Measurements from ENCODE around the gene NXPH2. TPM values are rescaled to one million over a fixed set of nuclear protein-coding genes. Genes with fewer than 3 reads are reported as not detected.

The NXPH2 gene
- total RNA-seq, 1 donor, result not detected

DNA sequence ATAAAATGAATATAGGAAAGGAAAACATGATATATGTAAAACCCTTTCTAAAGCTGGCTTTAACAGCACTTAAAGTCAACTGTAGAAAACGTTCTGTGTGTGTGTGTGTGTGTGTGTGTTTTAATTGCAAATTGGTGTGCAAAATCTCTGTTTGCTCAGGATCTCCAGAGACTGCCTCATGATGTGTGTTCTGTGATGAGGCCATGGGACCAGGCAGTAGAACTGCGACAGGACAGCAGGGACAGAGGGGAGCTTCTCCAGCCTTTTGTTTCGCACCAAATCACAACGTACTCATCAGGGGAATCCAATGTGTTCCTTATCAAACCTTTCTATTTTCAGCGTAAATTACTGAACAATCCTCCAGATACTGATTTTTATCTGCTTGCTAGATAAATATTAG lies 66.7 kb downstream of the NXPH2 start:
- Histone ChIP-seq H3K27me3 (ENCODE audit: insufficient read depth, low read length) (no peaks in the 10 kb centered on the region), H3K4me3 (ENCODE audit: insufficient read depth, low read length) (no peak overlapping the region), H4K20me1 (ENCODE audit: insufficient read depth, low read length) (no peaks in the 10 kb centered on the region), H2AFZ (ENCODE audit: low read length) (no peak overlapping the region), H3K79me2 (ENCODE audit: insufficient read depth, low read length) (no peaks in the 10 kb centered on the region), H3K4me1 (ENCODE audit: insufficient read depth, low read length) (peaks cover 9% of the 10 kb centered on the region), H3K4me2 (ENCODE audit: insufficient read depth, low read length) (no peak overlapping the region), H3K9me3 (ENCODE audit: low read depth, low read length) (no peaks in the 10 kb centered on the region), H3K36me3 (ENCODE audit: insufficient read depth, low read length) (no peaks in the 10 kb centered on the region), H3K27ac (ENCODE audit: low read depth, low read length) (no peak overlapping the region)
- no peak for DNase-seq (ENCODE audit: insufficient read length, low spot score, missing footprints)
- TF ChIP-seq, protein P1, sequence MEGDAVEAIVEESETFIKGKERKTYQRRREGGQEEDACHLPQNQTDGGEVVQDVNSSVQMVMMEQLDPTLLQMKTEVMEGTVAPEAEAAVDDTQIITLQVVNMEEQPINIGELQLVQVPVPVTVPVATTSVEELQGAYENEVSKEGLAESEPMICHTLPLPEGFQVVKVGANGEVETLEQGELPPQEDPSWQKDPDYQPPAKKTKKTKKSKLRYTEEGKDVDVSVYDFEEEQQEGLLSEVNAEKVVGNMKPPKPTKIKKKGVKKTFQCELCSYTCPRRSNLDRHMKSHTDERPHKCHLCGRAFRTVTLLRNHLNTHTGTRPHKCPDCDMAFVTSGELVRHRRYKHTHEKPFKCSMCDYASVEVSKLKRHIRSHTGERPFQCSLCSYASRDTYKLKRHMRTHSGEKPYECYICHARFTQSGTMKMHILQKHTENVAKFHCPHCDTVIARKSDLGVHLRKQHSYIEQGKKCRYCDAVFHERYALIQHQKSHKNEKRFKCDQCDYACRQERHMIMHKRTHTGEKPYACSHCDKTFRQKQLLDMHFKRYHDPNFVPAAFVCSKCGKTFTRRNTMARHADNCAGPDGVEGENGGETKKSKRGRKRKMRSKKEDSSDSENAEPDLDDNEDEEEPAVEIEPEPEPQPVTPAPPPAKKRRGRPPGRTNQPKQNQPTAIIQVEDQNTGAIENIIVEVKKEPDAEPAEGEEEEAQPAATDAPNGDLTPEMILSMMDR (IDR thresholded peaks at IDR 0.05; ENCODE audit: extremely low read depth, low read depth, low read length), result no peak

GRCh38 chr2:138713069-138713496 lies 67.1 kb downstream of the NXPH2 start:
- Histone ChIP-seq H3K9me3 (ENCODE audit: low read depth, low read length) (no peaks in the 10 kb centered on the region), H3K27ac (ENCODE audit: low read depth, low read length) (no peak overlapping the region), H3K4me1 (ENCODE audit: insufficient read depth, low read length) (peaks cover 13% of the 10 kb centered on the region), H3K79me2 (ENCODE audit: insufficient read depth, low read length) (no peaks in the 10 kb centered on the region), H2AFZ (ENCODE audit: low read length) (no peak overlapping the region), H4K20me1 (ENCODE audit: insufficient read depth, low read length) (no peaks in the 10 kb centered on the region), H3K36me3 (ENCODE audit: insufficient read depth, low read length) (no peaks in the 10 kb centered on the region), H3K27me3 (ENCODE audit: insufficient read depth, low read length) (no peaks in the 10 kb centered on the region), H3K4me2 (ENCODE audit: insufficient read depth, low read length) (no peak overlapping the region), H3K4me3 (ENCODE audit: insufficient read depth, low read length) (no peak overlapping the region)
- DNase-seq (ENCODE audit: insufficient read length, low spot score, missing footprints), result no peak
- TF ChIP-seq, protein P1 (IDR thresholded peaks at IDR 0.05; ENCODE audit: extremely low read depth, low read depth, low read length), result no peak

- TF ChIP-seq, protein P1 (IDR thresholded peaks at IDR 0.05; ENCODE audit: extremely low read depth, low read depth, low read length), result no peak
- no peaks in the 10 kb centered on the region for H3K36me3 ChIP-seq (ENCODE audit: insufficient read depth, low read length)
- H2AFZ ChIP-seq (ENCODE audit: low read length), result peak overlapping the region; percentile 17
- no peaks in the 10 kb centered on the region for H3K27me3 ChIP-seq (ENCODE audit: insufficient read depth, low read length)
- no peaks in the 10 kb centered on the region for H3K79me2 ChIP-seq (ENCODE audit: insufficient read depth, low read length)
- peaks cover 19% of the 10 kb centered on the region for H3K4me1 ChIP-seq (ENCODE audit: insufficient read depth, low read length)
- H3K4me3 ChIP-seq (ENCODE audit: insufficient read depth, low read length), result no peak overlapping the region
- no peak for DNase-seq (ENCODE audit: insufficient read length, low spot score, missing footprints)
- H4K20me1 ChIP-seq (ENCODE audit: insufficient read depth, low read length), result no peaks in the 10 kb centered on the region
- no peak overlapping the region for H3K4me2 ChIP-seq (ENCODE audit: insufficient read depth, low read length)
- H3K9me3 ChIP-seq (ENCODE audit: low read depth, low read length), result no peaks in the 10 kb centered on the region
- H3K27ac ChIP-seq (ENCODE audit: low read depth, low read length), result no peak overlapping the region
These were observed 67.8 kb downstream of the NXPH2 start for GRCh38 chr2:138712212-138712979.

- Histone ChIP-seq H3K36me3 (ENCODE audit: insufficient read depth, low read length) (no peaks in the 10 kb centered on the region), H3K9me3 (ENCODE audit: low read depth, low read length) (no peaks in the 10 kb centered on the region), H3K79me2 (ENCODE audit: insufficient read depth, low read length) (no peaks in the 10 kb centered on the region), H3K27ac (ENCODE audit: low read depth, low read length) (no peak overlapping the region), H2AFZ (ENCODE audit: low read length) (peak overlapping the region; percentile 47), H3K4me2 (ENCODE audit: insufficient read depth, low read length) (no peak overlapping the region), H4K20me1 (ENCODE audit: insufficient read depth, low read length) (no peaks in the 10 kb centered on the region), H3K4me1 (ENCODE audit: insufficient read depth, low read length) (peaks cover 23% of the 10 kb centered on the region), H3K4me3 (ENCODE audit: insufficient read depth, low read length) (no peak overlapping the region), H3K27me3 (ENCODE audit: insufficient read depth, low read length) (no peaks in the 10 kb centered on the region)
- TF ChIP-seq, protein P1 (IDR thresholded peaks at IDR 0.05; ENCODE audit: extremely low read depth, low read depth, low read length), result no peak
- DNase-seq (ENCODE audit: insufficient read length, low spot score, missing footprints), result no peak
These were observed 68.4 kb downstream of the NXPH2 start for GRCh38 chr2:138711812-138712211.
